ENCODE results near the gene DNAJB5. TPM values are rescaled to one million over a fixed set of nuclear protein-coding genes. Genes with fewer than 3 reads are reported as not detected.

Gene DNAJB5
- total and polyA plus RNA-seq, 7 experiments from 2014 or later: 1.1 to 3.7 (median 2.0) TPM

DNA sequence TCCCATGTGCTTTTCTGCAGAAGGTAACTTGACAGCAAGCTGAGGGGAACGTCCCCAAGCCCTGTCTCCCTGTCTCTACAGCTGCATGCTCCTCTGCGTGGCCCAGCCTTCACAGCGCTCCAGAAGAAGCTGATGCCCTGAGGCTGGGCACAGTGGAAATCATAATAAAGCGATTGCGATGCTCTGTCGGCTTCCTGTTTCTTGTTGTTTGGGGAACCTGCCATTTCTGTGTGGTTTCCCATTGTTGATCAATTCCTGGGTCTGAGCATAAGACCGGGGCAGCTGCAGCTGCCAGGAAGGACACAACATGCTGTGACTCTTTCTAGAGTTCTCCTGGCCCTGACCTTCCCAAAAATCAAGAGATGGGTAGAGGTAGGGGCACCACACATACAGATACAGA lies 7.2 kb upstream of the DNAJB5 start:
- peak overlapping the region in 7 of 10 donors; percentile 9 to 82 (median 56) for H3K4me3 Mint-ChIP-seq

DNA sequence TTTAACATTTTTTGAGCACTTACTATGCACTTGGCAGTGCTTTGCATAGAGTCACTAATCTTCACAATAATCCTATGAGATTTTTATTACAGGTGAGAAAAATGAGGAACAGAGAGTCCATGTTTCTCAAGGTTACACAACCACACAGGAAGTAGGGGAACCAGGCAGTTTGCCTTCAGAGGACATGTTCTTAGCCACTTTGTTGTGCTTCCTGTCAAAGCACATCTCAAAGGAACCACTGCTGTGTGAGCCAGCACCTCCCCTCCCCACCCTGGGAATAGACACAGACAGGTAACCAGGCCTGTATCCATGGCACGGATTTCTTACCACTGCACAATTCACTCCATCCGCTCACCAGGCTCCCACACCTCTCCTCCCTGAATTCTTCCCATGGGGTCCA lies 6.3 kb upstream of the DNAJB5 start:
- H3K27me3 Mint-ChIP-seq: no peaks in the 10 kb centered on the region
- peaks cover 0 to 3% (median 0%) of the 10 kb centered on the region in 11 donors for H3K9me3 Mint-ChIP-seq
- no peak overlapping the region for H3K4me3 ChIP-seq (ENCODE audit: low read length)
- peak overlapping the region; percentile 41 to 82 (median 62) for H3K4me3 Mint-ChIP-seq
- H3K27me3 ChIP-seq (ENCODE audit: control insufficient read depth in 2 of 2, insufficient read depth in 2 of 2, low read length in 2 of 2): no peaks in the 10 kb centered on the region
- H3K36me3 ChIP-seq (ENCODE audit: control insufficient read depth in 2 of 3, insufficient read depth in 3 of 3, low read length in 3 of 3): no peaks in the 10 kb centered on the region
- ATAC-seq: no peak
- intact Hi-C loops (cut with micrococcal nuclease): loop anchor here (10.0 kb wide), 4 partner anchors 278 to 458 kb away; partner anchors contain the start of genes ENHO (in 1 of the 2), RPP25L (in 1 of the 2) and SIGMAR1 (in 1 of the 2)
- peaks cover 18 to 59% of the 10 kb centered on the region in 2 donors for H3K4me1 ChIP-seq (ENCODE audit: control insufficient read depth in 2 of 2, insufficient read depth in 2 of 2, low read length in 2 of 2)
- POLR2A ChIA-PET: interaction anchor here (0.6 kb wide), 1 partner anchor 345 kb away, joined by 3 read pairs; no protein-coding TSS in a partner anchor
- H3K27ac Mint-ChIP-seq: peak overlapping the region; percentile 80 to 94 (median 88)
- peaks cover 0 to 1% (median 0%) of the 10 kb centered on the region in 5 donors for H3K36me3 Mint-ChIP-seq
- CTCF ChIA-PET: interaction anchor here (1.7 to 2.3 kb wide), 2 partner anchors 68 to 84 kb away, joined by 3 to 25 read pairs; no protein-coding TSS in a partner anchor
- H3K27ac ChIP-seq (ENCODE audit: low read depth, low read length): peak overlapping the region; percentile 33
- peak in 7 of 9 donors; percentile 16 to 57 (median 46) for DNase-seq
- peaks cover 48 to 69% (median 60%) of the 10 kb centered on the region in 7 donors for H3K4me1 Mint-ChIP-seq
- H3K9me3 ChIP-seq (ENCODE audit: control insufficient read depth in 2 of 3, low read length in 3 of 3): no peaks in the 10 kb centered on the region

More for the DNA sequence above, 7.2 kb upstream of the DNAJB5 start:
- POLR2A ChIA-PET: interaction anchor here (0.5 to 1.5 kb wide), 3 partner anchors 38 to 337 kb away, joined by 3 to 4 read pairs (median 3); no protein-coding TSS in a partner anchor
- Mint-ChIP-seq H3K27me3 (peaks cover 0 to 4% (median 0%) of the 10 kb centered on the region in 5 donors), H3K36me3 (peaks cover 0 to 1% (median 0%) of the 10 kb centered on the region in 5 donors), H3K4me1 (peaks cover 42 to 62% (median 56%) of the 10 kb centered on the region in 7 donors), H3K27ac (peak overlapping the region; percentile 10 to 94 (median 84)), H3K9me3 (peaks cover 0 to 3% (median 0%) of the 10 kb centered on the region in 11 donors)
- CTCF ChIA-PET: interaction anchor here (0.5 to 1.7 kb wide), 2 partner anchors 83 to 374 kb away, joined by 3 to 7 read pairs; no protein-coding TSS in a partner anchor
- Histone ChIP-seq H3K4me3 (ENCODE audit: low read length) (no peak overlapping the region), H3K27ac (ENCODE audit: low read depth, low read length) (no peak overlapping the region), H3K27me3 (ENCODE audit: control insufficient read depth in 2 of 2, insufficient read depth in 2 of 2, low read length in 2 of 2) (no peaks in the 10 kb centered on the region), H3K9me3 (ENCODE audit: control insufficient read depth in 2 of 3, low read length in 3 of 3) (no peaks in the 10 kb centered on the region), H3K36me3 (ENCODE audit: control insufficient read depth in 2 of 3, insufficient read depth in 3 of 3, low read length in 3 of 3) (no peaks in the 10 kb centered on the region), H3K4me1 (ENCODE audit: control insufficient read depth in 2 of 2, insufficient read depth in 2 of 2, low read length in 2 of 2) (peaks cover 15 to 52% of the 10 kb centered on the region in 2 donors)
- ATAC-seq (no peak), DNase-seq (no peak)
- intact Hi-C loops (cut with micrococcal nuclease): loop anchor here (10.0 kb wide), 4 partner anchors 278 to 458 kb away; partner anchors contain the start of genes ENHO (in 1 of the 2), RPP25L (in 1 of the 2) and SIGMAR1 (in 1 of the 2)

DNA sequence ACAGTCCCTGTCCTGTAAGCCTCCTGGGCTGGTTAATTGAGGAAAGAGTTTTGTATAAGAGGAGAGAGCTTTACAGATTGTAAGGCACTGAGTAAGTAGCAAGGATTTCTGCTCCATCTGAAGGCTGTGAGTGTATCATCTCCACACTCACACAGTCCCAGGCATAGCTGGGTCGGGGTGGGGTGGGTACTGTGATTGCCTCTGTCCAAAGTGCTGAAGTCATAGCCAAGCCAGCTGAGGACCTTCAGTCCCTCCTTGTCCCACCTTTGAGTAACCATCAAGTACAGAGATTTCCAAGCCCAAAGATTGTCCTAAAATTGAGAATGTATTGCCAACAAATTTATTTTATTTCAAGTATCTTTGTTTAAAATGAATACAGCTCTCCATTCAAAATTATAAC lies 5.5 kb upstream of the DNAJB5 start:
- H3K9me3 ChIP-seq (ENCODE audit: control insufficient read depth in 2 of 3, low read length in 3 of 3): no peaks in the 10 kb centered on the region
- H3K36me3 Mint-ChIP-seq: peaks cover 0 to 1% (median 0%) of the 10 kb centered on the region in 5 donors
- no peaks in the 10 kb centered on the region for H3K36me3 ChIP-seq (ENCODE audit: control insufficient read depth in 2 of 3, insufficient read depth in 3 of 3, low read length in 3 of 3)
- H3K9me3 Mint-ChIP-seq: peaks cover 0 to 3% (median 0%) of the 10 kb centered on the region in 11 donors
- peak overlapping the region in 8 of 9 donors; percentile 21 to 94 (median 84) for H3K27ac Mint-ChIP-seq
- peaks cover 21 to 59% of the 10 kb centered on the region in 2 donors for H3K4me1 ChIP-seq (ENCODE audit: control insufficient read depth in 2 of 2, insufficient read depth in 2 of 2, low read length in 2 of 2)
- ATAC-seq: no peak
- H3K27me3 ChIP-seq (ENCODE audit: control insufficient read depth in 2 of 2, insufficient read depth in 2 of 2, low read length in 2 of 2): no peaks in the 10 kb centered on the region
- intact Hi-C loops (cut with micrococcal nuclease): loop anchor here (2.0 to 10.0 kb wide), 5 partner anchors 223 to 459 kb away; partner anchors contain the start of genes ENHO (in 1 of the 2), RPP25L (in 1 of the 2) and SIGMAR1 (in 1 of the 2)
- DNase-seq: peak in 6 of 9 donors; percentile 38 to 56 (median 47)
- CTCF ChIA-PET: interaction anchor here (0.6 to 2.3 kb wide), 7 partner anchors 10 to 712 kb away, joined by 3 to 25 read pairs (median 4); partner anchors contain the start of gene PIGO
- POLR2A ChIA-PET: interaction anchor here (0.5 to 0.8 kb wide), 3 partner anchors 8 to 738 kb away, joined by 3 read pairs; no protein-coding TSS in a partner anchor
- no peak overlapping the region for H3K4me3 ChIP-seq (ENCODE audit: low read length)
- H3K4me3 Mint-ChIP-seq: peak overlapping the region; percentile 13 to 76 (median 46)
- peaks cover 53 to 75% (median 66%) of the 10 kb centered on the region in 7 donors for H3K4me1 Mint-ChIP-seq
- no peaks in the 10 kb centered on the region for H3K27me3 Mint-ChIP-seq
- H3K27ac ChIP-seq (ENCODE audit: low read depth, low read length): peak overlapping the region; percentile 33

DNA sequence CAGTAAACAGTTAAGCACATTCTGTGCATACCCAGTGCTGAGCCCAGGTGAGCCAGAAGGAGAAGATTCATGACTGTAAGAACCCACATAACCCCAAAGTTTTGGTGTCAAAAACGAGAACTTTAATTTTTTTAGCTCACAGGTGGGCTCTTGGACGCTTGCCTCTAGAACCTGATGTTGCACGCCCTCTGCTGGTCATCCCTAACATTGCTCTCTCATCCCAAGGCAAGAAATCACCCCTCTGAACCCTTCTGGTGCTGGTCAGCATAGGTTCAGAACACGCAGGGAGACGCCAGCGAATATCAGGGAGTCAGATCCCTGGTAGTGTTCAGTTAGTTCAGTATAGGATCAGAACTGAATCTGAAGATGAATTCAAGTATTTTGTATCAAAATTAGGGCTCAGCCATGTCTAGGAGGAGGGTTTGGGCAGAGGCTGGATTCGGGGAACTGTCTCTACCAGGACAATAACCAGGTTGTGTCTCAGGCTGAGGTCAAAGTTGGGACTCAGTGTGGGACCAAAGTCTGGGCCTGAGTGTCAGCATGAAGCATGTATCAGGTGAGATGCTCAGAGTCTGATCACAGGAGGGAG lies 4.1 kb upstream of the DNAJB5 start:
- Mint-ChIP-seq H3K4me3 (peak overlapping the region in 6 of 10 donors; percentile 1 to 65 (median 56)), H3K27ac (peak overlapping the region in 8 of 9 donors; percentile 8 to 84 (median 54)), H3K4me1 (peaks cover 56 to 83% (median 71%) of the 10 kb centered on the region in 7 donors), H3K36me3 (peaks cover 0 to 1% (median 0%) of the 10 kb centered on the region in 5 donors), H3K9me3 (peaks cover 0 to 3% (median 0%) of the 10 kb centered on the region in 11 donors), H3K27me3 (no peaks in the 10 kb centered on the region)
- no peaks in the 10 kb centered on the region for H3K36me3 ChIP-seq (ENCODE audit: control insufficient read depth in 2 of 3, insufficient read depth in 3 of 3, low read length in 3 of 3)
- ATAC-seq (no peak), DNase-seq (peak in 7 of 9 donors; percentile 16 to 61 (median 45))
- no peaks in the 10 kb centered on the region for H3K27me3 ChIP-seq (ENCODE audit: control insufficient read depth in 2 of 2, insufficient read depth in 2 of 2, low read length in 2 of 2)
- H3K9me3 ChIP-seq (ENCODE audit: control insufficient read depth in 2 of 3, low read length in 3 of 3): no peaks in the 10 kb centered on the region
- intact Hi-C loops (cut with micrococcal nuclease): loop anchor here (1.0 to 10.0 kb wide), 11 partner anchors 86 to 938 kb away; partner anchors contain the start of genes ENHO (in 1 of the 2), KIF24 (in 1 of the 2), NUDT2 (in 1 of the 2) and RPP25L (in 1 of the 2)
- H3K27ac ChIP-seq (ENCODE audit: low read depth, low read length): no peak overlapping the region
- peaks cover 23 to 63% of the 10 kb centered on the region in 2 donors for H3K4me1 ChIP-seq (ENCODE audit: control insufficient read depth in 2 of 2, insufficient read depth in 2 of 2, low read length in 2 of 2)
- ChIA-PET POLR2A (no interaction called here), CTCF (interaction anchor here (0.6 to 2.3 kb wide), 10 partner anchors 9 to 711 kb away, joined by 3 to 25 read pairs (median 4); partner anchors contain the start of gene PIGO)
- no peak overlapping the region for H3K4me3 ChIP-seq (ENCODE audit: low read length)

DNA sequence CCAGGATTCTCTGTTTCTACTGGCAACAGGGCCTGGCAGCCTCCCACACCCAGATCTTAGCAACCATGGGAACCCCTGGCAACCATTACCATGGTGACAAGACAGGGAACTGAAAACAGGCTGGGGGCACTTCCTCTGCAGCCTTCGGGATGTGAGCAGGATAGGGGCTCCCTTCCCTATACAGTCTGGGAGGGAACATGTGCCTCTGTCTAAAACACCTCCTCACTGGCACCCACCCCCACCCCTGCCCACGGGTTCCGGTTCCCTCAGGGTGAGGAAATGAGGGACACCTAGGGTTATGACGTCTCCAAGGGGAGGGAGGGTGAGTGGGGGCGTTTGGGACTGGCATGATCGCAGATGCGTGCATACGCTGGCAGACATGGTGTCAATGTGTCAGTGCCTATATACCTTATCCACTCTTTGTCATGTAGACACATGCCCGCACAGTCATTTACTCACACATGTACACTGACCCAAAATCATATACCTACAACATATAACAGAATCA lies 3.0 kb upstream of the DNAJB5 start:
- Histone ChIP-seq H3K36me3 (ENCODE audit: control insufficient read depth in 2 of 3, insufficient read depth in 3 of 3, low read length in 3 of 3) (no peaks in the 10 kb centered on the region), H3K27me3 (ENCODE audit: control insufficient read depth in 2 of 2, insufficient read depth in 2 of 2, low read length in 2 of 2) (no peaks in the 10 kb centered on the region), H3K9me3 (ENCODE audit: control insufficient read depth in 2 of 3, low read length in 3 of 3) (no peaks in the 10 kb centered on the region), H3K4me1 (ENCODE audit: control insufficient read depth in 2 of 2, insufficient read depth in 2 of 2, low read length in 2 of 2) (peaks cover 23 to 63% of the 10 kb centered on the region in 2 donors), H3K27ac (ENCODE audit: low read depth, low read length) (peak overlapping the region; percentile 50), H3K4me3 (ENCODE audit: low read length) (no peak overlapping the region)
- ChIA-PET CTCF (interaction anchor here (1.1 kb wide), 1 partner anchor 65 kb away, joined by 3 read pairs; no protein-coding TSS in a partner anchor), POLR2A (no interaction called here)
- Mint-ChIP-seq H3K9me3 (peaks cover 0 to 3% (median 0%) of the 10 kb centered on the region in 11 donors), H3K27ac (peak overlapping the region in 8 of 9 donors; percentile 3 to 90 (median 74)), H3K4me3 (peak overlapping the region; percentile 4 to 96 (median 32)), H3K27me3 (no peaks in the 10 kb centered on the region), H3K36me3 (peaks cover 0 to 1% (median 0%) of the 10 kb centered on the region in 5 donors), H3K4me1 (peaks cover 61 to 86% (median 68%) of the 10 kb centered on the region in 7 donors)
- ATAC-seq: peak; percentile 34
- intact Hi-C loops (cut with micrococcal nuclease): loop anchor here (5.0 to 10.0 kb wide), 8 partner anchors 282 to 939 kb away; partner anchors contain the start of genes ENHO (in 1 of the 2), KIF24 (in 1 of the 2), NUDT2 (in 1 of the 2) and RPP25L (in 1 of the 2)
- peak; percentile 25 to 88 (median 64) for DNase-seq

Data from naive thymus-derived CD4-positive, alpha-beta T cell (primary cell).